HPDE6-E6E7 (cell line): ENCODE measurements around the gene MTX1.
"Not testable (repeated sequence)": the region's sequence is repeated elsewhere in the genome, so short reads cannot be mapped to it uniquely, and the experiment has no call there.

Experiments used
- DNase-seq: peaks from one replicate; pipeline ENCODE4 v3.0.0; 2011; ENCODE audit warnings: missing footprints; ENCODE audit errors: extremely low spot score

MTX1 gene

DNA sequence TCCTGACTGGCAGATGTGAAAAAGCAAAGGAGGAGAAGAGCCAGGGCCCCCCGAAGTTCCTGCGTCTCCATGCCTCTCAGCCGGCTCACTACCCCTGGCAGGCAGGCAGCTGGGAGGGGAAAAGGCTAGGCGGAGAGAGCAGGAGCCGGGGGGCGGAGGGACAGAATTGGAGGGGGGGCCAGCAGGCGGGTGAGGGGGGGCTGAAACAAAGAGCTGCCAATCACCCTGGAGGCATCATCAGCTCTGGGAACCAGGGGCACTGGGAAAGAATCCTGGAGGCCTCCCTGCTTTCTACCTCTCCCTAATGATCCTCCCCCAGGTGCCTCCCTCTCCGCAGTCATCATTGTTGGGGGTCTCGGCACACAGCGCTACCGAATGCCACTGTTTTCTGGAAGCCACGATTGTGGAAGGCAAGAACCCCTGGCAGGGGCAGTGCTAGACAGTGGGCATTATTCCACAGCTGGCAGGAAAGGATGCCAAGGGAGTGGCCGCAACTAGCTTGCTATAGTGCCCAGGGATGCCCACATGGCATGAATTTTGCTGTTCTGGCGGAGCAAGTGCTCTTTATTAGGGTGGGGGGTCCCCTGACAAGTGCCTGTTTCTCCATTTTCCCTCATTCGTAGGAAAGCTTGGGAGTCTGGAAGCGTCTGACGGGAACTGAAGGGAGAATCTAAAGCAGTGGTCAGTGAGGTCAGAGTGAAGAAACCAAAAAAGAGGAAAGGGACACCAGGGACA lies 522 bp upstream of the MTX1 start, which contains the start of gene THBS3:
TSS of gene THBS3 (minus strand) at position 92 of the 735 bp plus-strand sequence. CDS start at position 71, 21 bp downstream.
- DNase-seq: no peak

DNA sequence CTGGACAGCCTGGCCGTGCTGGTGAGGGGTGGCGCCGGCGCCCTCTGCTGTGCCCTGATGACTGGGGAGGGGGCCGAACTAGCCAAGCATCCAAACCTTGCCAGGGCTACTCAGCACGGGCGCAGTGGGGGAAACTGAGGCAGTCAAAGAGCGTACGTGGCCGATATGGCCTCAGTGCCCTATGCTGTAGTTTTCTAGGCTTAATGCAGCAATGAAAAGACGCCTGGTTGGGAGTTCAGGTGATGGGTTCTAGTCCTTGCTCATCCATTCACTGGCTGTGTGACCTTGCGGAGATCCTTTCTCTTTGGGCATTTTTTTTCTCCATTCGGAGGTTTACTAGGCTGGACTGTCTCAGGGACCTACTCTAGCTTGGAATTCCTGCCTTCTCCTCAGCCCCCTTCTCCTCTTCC lies 822 bp downstream of the MTX1 start:
- DNase-seq: no peak

DNA sequence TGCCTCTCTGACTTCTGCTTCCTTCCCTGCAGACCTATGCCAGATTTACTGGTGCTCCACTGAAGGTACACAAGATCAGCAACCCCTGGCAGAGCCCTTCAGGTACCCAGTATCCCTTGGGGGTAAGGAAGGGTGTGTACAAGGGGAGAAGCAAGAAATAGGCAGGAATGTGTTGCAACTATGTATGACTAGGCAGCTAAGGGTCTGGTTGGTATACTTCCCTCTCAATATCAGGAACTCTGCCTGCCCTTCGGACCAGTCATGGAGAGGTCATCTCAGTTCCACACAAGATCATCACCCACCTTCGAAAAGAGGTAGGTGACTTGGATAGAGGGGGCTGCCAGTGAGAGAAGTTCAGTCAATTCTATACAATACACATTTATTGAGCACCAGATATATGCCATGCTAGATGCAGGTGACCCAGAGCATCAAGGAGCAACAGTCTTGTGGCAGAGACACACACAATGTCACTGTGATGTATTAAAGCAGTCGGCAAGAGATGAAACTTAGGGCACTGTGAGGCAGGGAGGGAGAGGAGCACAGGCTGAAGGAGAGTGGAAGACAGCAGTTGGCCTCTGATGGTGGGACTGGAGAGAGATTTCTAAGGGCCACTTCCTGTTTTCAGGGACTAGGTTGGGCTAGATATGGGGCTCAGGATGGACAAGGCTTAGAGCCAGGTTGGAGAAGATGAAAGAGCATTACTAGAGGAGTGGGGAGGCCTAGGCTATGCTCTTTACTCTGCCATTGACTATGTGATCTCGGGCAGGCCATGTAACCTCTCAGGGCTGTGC lies 2.0 kb downstream of the MTX1 start:
- DNase-seq: no peak

DNA sequence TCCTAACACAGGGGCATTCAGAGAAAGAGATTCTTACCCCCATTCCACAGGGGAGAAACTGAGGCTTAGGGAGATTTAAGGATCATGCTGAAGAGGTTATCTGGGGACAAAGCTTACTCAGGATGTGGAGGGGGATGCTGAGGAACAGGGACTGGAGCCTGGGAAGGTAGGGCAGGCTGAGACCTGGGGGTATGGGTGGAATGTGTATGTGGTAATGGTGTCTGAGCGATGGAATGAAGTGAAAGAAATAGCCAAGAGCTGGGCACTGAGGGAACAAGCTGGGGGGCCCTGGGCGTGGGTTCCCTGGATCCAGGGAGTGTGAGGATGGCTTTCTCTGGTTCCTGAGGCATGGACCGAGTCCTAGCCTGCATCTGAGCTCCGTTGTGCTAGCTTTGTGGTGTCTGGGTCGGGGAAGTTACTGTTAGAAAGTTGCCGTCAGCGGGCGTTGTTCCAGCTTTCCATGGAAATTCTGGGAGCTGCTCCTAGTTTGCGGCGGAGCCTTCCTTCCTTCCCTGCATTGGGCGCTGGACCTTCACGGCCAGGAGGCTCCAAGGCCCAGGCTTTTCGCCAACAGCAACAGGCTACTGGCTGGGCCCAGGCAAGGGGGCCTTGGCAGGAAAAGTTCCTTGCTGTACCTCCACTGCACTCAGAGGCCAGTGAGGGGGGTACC lies 3.0 kb downstream of the MTX1 start:
- not testable (repeated sequence) for DNase-seq

DNA sequence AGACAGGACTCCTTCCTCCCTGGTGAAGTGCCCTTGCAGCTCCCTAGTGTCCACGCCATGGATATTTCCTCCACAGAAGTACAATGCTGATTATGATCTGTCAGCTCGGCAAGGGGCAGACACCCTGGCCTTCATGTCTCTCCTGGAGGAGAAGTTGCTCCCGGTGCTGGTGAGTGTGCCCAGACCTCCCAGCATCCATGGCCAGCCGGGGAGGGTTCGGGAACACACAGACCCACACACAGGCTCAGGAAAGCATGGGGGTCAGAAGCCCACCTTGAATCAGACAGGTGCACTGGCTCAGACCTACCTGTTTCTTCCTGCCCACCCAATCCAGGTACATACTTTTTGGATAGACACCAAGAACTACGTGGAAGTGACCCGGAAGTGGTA lies 3.6 kb downstream of the MTX1 start:
- DNase-seq: not testable (repeated sequence)

DNA sequence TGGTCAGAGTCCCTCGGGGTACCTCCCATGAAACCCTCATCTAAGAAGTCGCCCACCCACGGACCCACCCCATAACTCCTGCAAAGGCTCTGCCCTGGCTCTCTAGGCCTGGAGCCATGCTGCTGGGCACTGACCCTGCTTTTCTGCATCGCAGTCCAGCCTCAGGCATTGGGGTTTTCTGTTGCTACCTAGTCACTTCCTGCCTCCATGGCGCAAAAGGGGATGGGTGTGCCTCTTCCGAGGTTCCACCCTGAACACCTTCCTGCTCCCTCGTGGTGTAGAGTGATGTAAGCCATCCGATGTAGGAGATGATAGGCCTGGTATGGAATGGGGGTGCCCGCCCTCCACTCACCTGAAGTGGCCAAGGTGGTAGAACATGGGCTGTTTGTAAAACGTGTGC lies 6.2 kb downstream of the MTX1 start:
- DNase-seq: not testable (repeated sequence)

DNA sequence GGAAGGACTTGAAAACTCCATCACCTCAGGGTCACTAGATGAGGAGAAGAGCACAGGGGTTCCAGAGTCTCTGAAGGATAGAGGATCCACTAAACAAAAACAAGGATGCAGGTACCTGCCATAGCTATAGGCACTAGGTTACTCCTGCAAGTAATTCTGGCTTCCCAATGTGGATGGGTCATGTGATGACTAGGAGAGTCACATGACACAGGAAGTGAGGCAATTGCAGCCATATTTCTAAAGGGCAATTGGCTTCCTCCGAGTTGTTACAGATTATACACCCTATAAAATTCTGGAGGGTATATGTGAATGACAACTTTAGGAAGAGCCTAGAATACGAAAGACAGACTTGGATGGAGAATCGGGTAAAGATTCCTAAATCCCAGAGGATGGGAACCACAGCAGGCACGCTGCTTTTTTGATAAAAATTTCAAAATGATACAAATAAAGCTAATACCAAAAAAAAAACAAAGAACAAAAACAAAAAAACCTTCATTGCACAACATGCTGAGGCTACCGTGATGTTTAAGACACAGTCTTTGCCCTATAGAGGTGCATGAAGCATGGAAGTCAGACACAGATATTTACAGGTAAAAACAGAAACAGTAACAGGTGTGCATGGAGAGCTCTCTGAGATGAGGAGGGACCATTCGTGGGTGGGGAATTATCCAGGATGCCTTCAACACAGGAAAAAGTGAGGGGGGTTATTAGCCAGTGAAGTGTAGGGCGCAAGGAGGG lies 10.5 kb downstream of the MTX1 start:
- DNase-seq: no peak

DNA sequence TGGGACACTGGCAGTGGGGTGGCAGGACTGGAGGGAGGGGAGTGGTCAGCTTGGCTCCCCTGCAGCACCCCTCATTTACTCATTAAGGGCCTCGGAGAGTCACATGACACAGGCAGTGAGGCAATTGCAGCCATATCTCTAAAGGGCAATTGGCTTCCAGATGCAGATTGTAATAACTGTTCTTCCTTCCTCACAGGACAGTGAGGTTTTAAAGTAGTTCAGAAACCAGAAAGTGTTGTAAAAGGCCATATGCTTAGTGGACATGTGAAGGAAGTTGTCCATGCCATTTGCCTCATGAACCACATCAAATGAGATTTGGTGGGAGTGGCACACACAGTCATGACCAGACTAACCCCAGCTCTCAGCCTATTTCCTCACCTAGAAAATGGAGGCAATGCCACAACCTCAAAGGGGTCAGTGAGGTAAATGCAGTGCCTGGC lies 11.1 kb downstream of the MTX1 start:
- no peak for DNase-seq

DNA sequence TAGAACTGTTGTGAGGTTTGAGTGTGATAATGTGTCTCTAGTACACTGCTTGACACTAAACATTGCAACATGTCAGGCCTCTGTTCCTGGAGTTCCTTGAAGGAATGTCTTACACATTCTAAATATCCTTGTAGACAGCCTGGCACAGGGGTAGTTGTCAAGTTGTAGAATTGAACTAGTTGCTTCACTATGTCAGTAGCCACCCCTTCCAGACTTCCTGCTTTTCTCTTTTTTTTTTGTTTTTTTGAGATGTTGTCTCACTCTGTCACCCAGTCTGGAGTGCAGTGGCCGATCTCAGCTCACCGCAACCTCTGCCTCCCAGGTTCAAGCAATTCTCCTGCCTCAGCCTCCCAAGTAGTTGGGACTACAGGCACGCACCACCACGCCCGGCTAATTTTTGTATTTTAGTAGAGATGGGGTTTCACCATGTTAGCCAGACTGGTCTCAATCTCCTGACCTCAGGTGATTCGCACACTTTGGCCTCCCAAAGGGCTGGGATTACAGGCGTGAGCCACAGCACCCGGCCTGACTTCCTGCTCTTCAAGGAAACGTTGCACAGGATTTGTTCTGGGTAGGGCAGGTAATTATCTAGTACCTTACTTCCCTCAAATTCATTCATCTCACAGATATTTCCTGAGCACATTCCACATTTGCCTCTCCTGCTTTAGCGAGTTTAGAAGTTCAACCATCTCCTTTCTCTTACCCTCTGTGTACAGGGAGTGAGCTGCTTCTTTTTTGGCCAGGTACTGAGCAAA lies 11.9 kb downstream of the MTX1 start:
- DNase-seq: not testable (repeated sequence)

DNA sequence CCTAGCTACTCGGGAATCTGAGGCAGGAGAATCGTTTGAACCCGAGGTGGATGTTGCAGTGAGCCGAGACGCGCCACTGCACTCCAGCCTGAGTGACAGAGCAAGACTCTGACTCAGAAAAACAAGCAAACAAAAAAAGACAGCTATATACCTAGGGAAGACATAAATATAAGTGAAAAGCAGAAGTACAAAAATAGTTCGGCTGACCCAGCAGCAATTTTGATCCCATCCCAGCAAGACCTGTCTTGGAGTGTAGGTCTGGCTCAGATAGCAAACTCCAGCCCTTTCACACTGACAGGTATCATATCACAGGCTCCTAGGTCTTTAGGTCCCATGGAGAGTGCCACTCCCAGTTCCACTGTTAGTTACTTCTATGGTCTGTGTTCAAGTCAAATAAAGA lies 14.6 kb downstream of the MTX1 start:
- DNase-seq: no peak

DNA sequence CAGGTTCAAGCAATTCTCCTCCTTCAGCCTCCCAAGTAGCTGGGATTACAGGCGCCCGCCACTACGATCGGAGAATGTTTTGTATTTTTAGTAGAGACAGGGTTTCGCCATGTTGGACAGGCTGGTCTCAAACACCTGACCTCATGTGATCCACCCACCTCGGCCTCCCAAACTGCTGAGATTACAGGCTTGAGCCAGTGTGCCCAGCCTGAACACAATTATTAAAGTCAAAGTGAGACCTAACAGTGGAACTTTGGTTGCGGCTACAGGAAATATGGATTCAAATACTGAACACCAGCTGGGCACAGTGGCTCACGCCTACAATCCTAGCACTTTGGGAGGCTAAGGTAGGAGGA lies 16.9 kb downstream of the MTX1 start:
- DNase-seq: not testable (repeated sequence)

DNA sequence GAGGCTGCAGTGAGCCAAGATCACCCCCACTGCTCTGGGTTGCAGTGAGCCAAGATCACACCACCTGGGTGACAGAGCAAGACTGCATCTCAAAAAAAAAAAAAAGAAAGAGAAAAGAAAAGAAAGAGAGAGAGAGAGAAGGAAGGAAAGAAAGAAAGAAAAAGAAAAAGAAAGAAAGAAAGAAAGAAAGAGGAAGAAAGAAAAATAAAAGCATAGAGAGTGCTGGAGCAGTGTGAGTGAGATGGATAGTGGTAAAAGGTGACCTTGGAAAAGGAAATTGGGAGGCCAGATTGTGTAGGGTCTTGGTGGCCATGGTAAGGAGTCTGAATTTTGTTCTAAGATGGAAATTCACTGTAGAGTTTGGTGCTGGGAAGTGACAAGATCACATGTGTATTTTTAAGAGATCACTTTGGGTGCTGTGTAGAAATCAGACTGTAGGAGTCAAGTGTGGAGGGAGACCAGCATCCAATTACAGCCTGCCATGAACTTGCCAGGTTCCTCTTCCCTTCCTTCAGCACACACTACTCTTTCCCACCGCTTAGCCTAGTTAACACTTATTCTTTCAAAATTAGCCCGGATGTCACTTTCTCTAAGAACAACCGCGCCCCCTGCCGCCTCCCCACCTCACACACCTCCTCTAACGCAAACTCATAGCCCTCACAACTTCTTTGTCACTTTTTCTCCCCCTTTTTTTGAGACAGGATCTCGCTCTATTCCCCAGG lies 17.9 kb downstream of the MTX1 start:
- peak; percentile 64 for DNase-seq

DNA sequence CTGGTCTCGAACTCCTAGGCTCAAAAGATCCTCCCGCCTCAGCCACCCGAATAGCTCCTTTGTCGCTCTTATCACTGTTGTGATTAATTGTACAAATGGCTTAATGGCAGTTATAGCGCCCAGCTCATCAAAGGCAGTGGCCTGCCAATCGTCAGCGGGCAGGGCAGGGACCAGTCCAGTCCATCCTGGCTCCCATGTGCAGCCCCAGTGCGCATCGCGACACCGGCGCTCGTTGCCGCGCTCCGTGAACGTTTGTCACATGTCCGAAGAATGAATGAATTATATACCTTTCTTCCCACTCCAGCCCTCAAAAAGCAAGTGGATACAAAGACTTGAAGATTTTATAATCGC lies 18.4 kb downstream of the MTX1 start:
- no peak for DNase-seq

DNA sequence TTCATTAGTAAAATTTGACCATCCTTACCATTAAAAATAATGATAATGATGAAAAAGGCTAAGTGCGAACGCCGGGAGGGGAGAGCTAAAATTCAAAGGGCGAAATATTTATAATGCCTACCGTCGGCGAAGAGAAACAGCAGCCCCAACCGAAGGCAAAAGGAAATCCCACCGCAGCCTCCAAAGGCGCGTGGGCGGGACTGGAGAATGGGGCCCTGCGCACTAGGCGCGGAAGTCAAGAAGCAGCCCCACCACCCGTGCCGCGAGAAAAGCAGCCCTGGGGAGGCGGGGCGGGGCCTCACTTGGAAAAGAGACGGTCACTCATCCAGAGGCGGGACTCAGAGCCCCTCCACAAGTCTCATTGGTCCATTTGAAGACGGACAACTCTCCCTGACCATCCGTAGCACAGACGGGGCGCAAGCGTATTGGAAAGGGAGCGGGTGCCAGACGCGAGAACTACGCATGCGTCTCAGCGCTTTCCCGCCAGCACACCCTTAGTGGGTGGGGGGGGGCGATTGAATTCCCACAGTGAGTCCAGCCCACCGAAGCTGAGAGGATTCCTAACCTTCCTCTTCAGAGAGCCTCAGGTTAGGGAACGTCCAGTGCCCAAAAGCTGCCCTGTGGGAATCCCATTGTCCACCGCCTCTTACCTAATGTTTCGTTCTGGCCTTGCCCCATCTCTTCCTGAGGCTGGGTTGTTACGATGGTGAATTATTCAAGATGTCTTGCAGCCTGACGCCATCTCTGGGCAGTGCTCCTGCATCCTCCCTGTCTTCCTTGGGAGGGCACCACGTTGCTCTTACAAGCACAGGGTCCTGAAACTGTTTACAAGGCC lies 19.0 kb downstream of the MTX1 start:
- DNase-seq: peak; percentile 100

DNA sequence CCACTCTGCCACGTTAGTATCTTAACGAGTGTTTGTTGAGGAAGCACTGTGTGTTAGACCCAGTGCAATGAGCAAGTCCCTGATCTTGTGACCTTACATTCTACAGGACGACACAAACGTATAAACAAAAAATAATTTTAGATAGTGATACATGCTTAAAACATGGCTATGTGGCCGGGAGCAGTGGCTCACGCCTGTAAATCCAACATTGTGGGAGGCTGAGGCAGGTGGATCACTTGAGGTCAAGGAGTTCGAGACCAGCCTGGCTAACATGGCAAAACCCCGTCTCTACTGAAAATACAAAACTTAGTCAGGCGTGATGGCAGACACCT lies 19.6 kb downstream of the MTX1 start:
- no peak for DNase-seq

DNA sequence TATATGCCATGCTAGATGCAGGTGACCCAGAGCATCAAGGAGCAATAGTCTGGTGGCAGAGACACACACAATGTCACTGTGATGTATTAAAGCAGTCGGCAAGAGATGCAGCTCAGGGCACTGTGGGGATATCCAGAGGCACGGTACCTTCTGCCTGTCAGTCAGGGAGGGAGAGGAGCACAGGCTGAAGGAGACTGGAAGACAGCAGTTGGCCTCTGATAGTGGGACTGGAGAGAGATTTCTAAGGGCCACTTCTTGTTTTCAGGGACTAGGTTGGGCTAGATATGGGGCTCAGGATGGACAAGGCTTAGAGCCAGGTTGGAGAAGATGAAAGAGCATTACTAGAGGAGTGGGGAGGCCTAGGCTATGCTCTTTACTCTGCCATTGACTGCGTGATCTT lies 22.8 kb downstream of the MTX1 start:
- not testable (repeated sequence) for DNase-seq

DNA sequence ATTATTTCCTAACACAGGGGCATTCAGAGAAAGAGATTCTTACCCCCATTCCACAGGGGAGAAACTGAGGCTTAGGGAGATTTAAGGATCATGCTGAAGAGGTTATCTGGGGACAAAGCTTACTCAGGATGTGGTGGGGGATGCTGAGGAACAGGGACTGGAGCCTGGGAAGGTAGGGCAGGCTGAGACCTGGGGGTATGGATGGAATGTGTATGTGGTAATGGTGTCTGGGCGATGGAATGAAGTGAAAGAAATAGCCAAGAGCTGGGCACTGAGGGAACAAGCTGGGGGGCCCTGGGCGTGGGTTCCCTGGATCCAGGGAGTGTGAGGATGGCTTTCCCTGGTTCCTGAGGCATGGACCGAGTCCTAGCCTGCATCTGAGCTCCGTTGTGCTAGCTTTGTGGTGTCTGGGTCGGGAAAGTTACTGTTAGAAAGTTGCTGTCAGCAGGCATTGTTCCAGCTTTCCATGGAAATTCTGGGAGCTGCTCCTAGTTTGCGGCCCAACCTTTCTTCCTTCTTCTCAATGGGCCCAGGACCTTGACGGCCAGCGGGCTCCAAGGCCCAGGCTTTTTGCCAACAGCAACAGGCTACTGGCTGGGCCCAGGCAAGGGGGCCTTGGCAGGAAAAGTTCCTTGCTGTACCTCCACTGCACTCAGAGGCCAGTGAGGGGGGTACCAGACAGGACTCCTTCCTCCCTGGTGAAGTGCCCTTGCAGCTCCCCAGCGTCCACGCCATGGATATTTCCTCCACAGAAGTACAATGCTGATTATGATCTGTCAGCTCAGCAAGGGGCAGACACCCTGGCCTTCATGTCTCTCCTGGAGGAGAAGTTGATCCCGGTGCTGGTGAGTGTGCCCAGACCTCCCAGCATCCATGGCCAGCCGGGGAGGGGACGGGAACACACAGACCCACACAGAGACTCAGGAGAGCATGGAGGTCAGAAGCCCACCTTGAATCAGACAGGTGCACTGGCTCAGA lies 23.8 kb downstream of the MTX1 start:
- DNase-seq: not testable (repeated sequence)

DNA sequence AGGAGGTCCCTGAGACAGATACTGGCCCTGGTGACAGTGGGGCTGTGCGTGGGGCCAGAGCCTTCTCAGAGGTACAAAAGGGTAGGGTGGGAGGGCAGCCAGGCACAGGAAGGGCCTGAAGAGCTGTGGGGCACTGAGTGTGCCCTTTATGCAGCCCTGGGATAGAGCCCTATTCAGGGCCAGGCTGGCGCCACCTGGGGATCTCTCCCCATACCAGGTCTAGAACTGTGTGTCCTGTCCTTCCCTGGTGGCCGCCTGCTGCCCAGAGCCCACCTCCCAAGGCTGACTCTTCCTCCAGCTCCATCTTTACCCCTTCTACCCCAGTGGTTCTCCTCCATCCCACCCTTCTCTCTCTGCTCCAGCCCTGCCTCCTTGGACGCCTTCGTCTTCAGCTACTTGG lies 25.0 kb downstream of the MTX1 start:
- DNase-seq: not testable (repeated sequence)

DNA sequence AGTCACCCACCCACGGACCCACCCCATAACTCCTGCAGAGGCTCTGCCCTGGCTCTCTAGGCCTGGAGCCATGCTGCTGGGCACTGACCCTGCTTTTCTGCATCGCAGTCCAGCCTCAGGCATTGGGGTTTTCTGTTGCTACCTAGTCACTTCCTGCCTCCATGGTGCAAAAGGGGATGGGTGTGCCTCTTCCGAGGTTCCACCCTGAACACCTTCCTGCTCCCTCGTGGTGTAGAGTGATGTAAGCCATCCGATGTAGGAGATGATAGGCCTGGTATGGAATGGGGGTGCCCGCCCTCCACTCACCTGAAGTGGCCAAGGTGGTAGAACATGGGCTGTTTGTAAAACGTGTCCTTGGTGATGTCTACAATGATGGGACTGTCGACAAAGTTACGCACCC lies 26.9 kb downstream of the MTX1 start:
- DNase-seq: not testable (repeated sequence)
